Endothelial cell (in vitro differentiated cells): ENCODE measurements around the gene TLX1. TPM values are rescaled to one million over a fixed set of nuclear protein-coding genes. Genes with fewer than 3 reads are reported as not detected.

Experiments
- DNase-seq: peaks from one replicate; pipeline ENCODE4 v3.0.0; 2021; ENCODE audit warnings: low spot score
- H3K27ac Mint-ChIP-seq: one replicate; pipeline ENCODE4 v1.8.0; 2021; ENCODE audit warnings: mixed read lengths, inconsistent platforms; ENCODE audit not compliant: unreplicated experiment
- H3K27me3 Mint-ChIP-seq: one replicate; pipeline ENCODE4 v1.8.0; 2021; ENCODE audit warnings: mild to moderate bottlenecking, moderate library complexity, mixed read lengths, inconsistent platforms; ENCODE audit not compliant: unreplicated experiment
- H3K36me3 Mint-ChIP-seq: one replicate; pipeline ENCODE4 v1.8.0; 2021; ENCODE audit warnings: mild to moderate bottlenecking, low read depth, mixed read lengths, inconsistent platforms; ENCODE audit not compliant: unreplicated experiment
- H3K4me1 Mint-ChIP-seq: one replicate; pipeline ENCODE4 v1.8.0; 2021; ENCODE audit warnings: mild to moderate bottlenecking, mixed read lengths, inconsistent platforms; ENCODE audit not compliant: unreplicated experiment
- H3K4me3 Mint-ChIP-seq: one replicate; pipeline ENCODE4 v1.8.0; 2021; ENCODE audit warnings: mild to moderate bottlenecking, mixed read lengths, inconsistent platforms; ENCODE audit not compliant: unreplicated experiment
- H3K9me3 Mint-ChIP-seq: one replicate; pipeline ENCODE4 v1.8.0; 2021; ENCODE audit warnings: mixed read lengths, inconsistent platforms; ENCODE audit not compliant: unreplicated experiment
- CTCF ChIP-seq: fragments of 200-600 bp; sonication (generic); IDR thresholded peaks from one replicate; pipeline ENCODE4 v1.5.0; 2021; ENCODE audit warnings: antibody characterized with exemption; ENCODE audit not compliant: unreplicated experiment
- total RNA-seq: library from RNA; stranded (reverse); fragmentation: NEBNext Ultra II Directional; extraction: Animal tissue kit (Norgen Biotek cat#: 25700); gene quantifications from one replicate; pipeline ENCODE4 v1.2.1, GENCODE V29; 2021; ENCODE audit not compliant: unreplicated experiment

Gene TLX1
- total RNA-seq, 1 donor from 2014 or later, result 31.0 TPM

DNA sequence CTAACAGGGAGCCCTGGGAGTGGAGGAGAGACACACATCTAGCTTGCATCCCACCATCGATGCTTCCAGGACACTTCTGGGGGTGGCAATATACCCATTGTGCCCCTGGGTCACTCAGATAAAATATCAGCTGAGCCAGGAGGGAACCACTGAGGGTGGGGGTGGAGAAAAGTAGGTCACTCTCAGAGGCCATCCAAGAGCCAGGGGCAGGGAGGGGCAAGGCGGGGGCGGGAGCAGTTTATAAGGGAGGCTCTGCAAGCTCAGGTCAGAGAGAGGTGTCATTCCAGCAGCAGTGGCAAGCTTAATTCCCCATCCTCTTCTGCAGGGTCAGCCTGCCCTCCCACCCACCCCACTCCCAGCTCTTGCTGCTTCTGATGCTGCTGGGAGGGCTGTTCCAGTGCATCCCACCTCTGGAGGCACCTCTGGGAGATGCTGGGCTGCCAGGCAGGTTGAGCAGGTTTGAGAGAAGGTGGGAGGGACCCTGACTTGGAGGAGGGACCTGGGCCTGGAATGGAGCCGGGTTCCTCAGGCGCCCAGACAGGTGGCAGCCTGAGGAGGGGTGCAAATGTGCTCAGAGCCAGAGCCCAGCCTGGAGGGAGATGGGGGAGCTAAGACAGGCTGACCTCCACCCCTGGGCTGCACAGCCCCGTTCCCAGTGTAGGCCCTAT, 20.1 kb upstream of the TLX1 start:
- TF ChIP-seq CTCF, result no peak
- Mint-ChIP-seq H3K4me3 (no peak overlapping the region), H3K27ac (no peak overlapping the region), H3K36me3 (no peaks in the 10 kb centered on the region), H3K4me1 (peaks cover 4% of the 10 kb centered on the region), H3K27me3 (peaks cover 4% of the 10 kb centered on the region), H3K9me3 (no peaks in the 10 kb centered on the region)
- DNase-seq, result no peak

DNA sequence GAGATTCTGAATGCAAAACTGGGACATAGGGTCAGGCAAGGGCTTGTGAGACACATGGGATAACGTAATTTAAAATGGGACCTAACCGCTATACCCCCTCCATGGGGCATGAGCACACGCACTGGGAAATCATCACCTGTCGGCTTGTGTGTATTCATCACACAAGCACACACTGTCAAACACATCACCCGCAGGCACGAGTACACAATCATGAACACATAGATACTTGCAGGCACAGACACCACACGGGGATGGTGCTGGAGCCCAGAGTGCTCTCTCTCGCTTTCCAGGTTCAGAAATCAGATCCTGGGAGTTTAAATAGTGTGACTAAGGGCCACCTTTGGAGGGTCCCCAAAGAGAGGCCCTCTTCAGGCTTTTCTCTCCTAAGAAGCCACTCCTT, 19.6 kb upstream of the TLX1 start:
- peaks cover 4% of the 10 kb centered on the region for H3K4me1 Mint-ChIP-seq

DNA sequence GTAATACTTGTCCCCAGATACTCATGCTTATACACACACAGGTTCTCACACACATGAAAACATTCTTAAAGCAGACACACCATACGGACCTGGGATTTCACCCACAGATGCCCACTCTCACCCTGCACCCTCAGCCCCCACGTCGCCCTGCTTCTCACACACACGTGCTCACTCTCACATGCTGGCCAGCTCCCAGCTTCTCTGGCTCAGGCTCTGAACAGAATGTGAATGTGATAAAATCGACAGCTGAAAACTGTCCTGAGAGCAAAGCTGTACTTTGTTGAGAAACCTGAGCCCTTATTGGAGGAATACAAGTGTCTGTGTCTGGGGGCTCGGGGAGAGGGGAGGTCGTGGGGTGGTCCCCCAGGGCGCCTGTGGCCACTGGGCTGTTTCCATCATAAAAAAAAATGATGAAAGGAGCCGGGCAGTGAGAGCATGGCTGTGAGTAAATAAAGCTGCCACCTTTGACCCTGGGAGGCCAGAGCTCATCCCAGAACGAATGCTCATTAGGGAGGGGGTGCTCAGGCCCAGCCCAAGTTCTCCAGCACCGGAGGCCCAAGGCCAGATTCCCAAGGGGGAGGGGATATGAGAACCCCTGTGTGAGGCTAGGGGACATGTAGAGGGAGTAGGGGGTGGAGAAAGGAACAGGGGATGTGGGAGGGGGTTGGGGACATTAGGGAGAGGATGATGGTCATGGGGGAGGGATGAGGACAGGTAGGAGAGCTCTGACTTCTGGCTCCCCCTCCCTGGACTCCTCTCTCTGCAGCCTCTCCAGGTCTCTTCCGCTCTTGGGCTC, 18.1 kb upstream of the TLX1 start:
- Mint-ChIP-seq H3K4me1 (peaks cover 4% of the 10 kb centered on the region), H3K4me3 (no peak overlapping the region), H3K36me3 (no peaks in the 10 kb centered on the region), H3K9me3 (no peaks in the 10 kb centered on the region), H3K27ac (no peak overlapping the region), H3K27me3 (peaks cover 4% of the 10 kb centered on the region)
- DNase-seq, result no peak
- TF ChIP-seq CTCF, result no peak

More for the DNA sequence above, 19.6 kb upstream of the TLX1 start:
- Mint-ChIP-seq H3K9me3 (no peaks in the 10 kb centered on the region), H3K36me3 (no peaks in the 10 kb centered on the region), H3K27ac (no peak overlapping the region), H3K4me3 (no peak overlapping the region), H3K27me3 (peaks cover 4% of the 10 kb centered on the region)
- no peak for TF ChIP-seq CTCF
- no peak for DNase-seq

- TF ChIP-seq CTCF, result no peak
- DNase-seq, result no peak
- H3K4me1 Mint-ChIP-seq, result peaks cover 4% of the 10 kb centered on the region
- H3K36me3 Mint-ChIP-seq, result peaks cover 2% of the 10 kb centered on the region
- no peak overlapping the region for H3K27ac Mint-ChIP-seq
- H3K4me3 Mint-ChIP-seq, result no peak overlapping the region
- H3K9me3 Mint-ChIP-seq, result no peaks in the 10 kb centered on the region
- peaks cover 5% of the 10 kb centered on the region for H3K27me3 Mint-ChIP-seq
Observed at GRCh38 chr10:101113890-101114403, 17.2 kb upstream of the TLX1 start.

DNA sequence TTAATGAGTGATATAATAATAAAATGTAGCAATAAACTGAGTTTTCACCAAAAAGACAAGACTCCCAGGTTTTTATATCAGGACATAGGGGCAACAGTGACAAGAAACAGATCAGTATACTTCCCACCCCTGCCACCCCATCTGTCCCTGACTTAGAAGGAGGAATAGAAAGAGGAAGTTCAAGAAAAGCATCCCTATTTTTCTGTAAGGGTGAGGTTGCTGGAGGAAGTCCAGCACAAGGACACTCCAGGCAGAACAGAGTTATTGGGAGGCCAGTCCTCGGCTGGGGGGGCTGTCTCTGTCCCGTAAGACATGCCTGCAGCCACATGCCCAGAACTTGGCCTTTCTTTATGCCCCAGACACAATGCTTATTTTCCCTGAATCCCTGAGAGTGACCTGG, 16.5 kb upstream of the TLX1 start:
- DNase-seq, result no peak
- Mint-ChIP-seq H3K36me3 (peaks cover 6% of the 10 kb centered on the region), H3K9me3 (no peaks in the 10 kb centered on the region)

More for the DNA sequence above, 16.5 kb upstream of the TLX1 start:
- no peak for TF ChIP-seq CTCF
- no peak overlapping the region for H3K27ac Mint-ChIP-seq
- H3K4me3 Mint-ChIP-seq, result no peak overlapping the region
- peaks cover 9% of the 10 kb centered on the region for H3K27me3 Mint-ChIP-seq
- H3K4me1 Mint-ChIP-seq, result peaks cover 4% of the 10 kb centered on the region
